ENCODE measurements around the gene LIFR. TPM values are rescaled to one million over a fixed set of nuclear protein-coding genes. Genes with fewer than 3 reads are reported as not detected.
"Not testable (repeated sequence)": the region's sequence is repeated elsewhere in the genome, so short reads cannot be mapped to it uniquely, and the experiment has no call there.

Gene LIFR
- total RNA-seq, 1 donor from 2014 or later = not detected

DNA sequence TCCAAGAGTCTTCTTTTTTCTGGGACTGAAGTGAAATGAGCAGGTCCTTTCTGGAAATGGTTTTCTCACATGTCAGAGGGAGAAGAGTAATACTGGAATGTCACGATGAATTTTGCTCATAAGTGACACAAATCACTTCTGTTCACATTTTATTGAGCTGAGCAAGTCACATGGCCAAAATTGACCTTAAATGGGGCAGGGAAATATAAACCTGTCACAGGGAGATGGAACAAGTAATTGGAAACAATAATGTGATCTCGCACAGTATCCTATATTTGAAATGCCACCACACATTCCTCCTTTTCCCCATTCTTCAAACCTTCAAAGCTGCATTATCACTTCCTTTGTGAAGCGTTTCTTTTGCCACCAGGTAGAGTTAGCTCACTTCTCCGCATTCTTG lies 25.2 kb upstream of the LIFR start:
- intact Hi-C loops (cut with micrococcal nuclease) = no loop called here

DNA sequence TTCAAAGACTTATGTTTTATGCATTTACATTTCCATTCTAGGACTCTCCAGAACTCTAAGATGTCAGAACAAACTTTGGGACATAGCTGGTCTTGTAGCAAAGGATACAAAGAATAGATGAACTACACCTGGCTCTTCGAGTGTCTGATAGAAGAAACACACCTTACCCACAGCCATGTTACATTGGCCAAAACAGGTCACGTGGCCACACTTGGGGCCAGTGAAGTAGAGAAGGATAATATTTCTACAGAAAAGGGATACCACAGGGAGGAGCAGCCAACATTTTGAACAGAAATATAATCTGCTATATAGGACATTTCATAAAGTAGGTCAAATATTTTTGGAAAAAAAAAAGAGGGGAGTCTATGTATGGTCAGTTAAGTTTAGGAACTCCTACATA lies 22.7 kb upstream of the LIFR start:
- intact Hi-C loops (cut with micrococcal nuclease) = no loop called here

DNA sequence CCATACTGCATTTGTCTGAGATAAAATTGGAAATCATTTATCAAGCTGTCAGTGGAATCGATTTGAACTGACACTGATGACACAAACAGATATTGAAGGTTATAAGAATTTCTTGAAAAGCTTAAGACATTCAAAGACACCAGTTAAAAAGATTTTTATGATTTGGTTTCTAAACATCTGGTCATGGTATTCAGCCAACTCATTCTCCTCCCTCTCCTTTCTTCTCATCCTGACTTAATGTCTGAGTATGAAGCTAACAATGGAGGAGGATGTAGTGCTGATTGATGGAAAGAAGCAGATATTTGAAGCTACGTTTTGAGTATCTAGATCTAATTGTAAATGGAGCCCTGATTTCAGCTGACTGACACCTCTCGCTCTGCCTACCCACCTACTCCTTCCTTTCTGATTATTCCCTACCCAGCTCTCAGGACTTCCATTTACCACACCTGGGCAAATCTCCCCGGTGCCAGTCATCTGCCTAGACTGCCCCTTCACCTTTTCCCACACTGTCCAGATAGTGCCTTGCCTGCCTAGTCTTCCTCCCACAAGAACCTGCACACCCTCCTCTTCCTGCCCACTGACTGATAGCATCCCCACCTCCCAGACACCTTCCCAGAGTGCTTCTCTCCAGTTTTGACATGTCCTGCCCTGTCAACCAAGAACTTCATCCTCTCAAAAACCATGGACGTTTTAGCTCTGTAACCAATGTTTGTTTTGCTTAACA lies 20.7 kb upstream of the LIFR start:
- intact Hi-C loops (cut with micrococcal nuclease) = no loop called here

DNA sequence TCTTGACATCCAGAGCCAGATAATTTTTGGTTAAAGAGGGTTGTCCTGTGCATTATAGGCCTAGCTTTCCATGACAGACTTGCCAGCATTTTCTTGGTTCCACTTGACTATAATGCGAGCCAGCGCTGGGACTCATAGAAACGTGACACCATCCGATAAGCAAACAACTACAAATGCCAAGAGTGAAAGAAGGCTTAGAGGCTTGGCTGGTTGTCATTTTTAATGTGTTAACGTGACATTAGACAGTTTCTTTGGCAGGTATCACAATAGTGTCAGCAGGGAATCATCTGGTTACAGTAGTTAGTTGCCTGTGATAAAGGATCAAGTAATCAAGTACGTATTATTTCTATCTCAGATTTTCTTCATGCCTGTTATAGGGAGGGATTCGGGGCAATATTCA lies 20.0 kb upstream of the LIFR start:
- intact Hi-C loops (cut with micrococcal nuclease) = no loop called here

DNA sequence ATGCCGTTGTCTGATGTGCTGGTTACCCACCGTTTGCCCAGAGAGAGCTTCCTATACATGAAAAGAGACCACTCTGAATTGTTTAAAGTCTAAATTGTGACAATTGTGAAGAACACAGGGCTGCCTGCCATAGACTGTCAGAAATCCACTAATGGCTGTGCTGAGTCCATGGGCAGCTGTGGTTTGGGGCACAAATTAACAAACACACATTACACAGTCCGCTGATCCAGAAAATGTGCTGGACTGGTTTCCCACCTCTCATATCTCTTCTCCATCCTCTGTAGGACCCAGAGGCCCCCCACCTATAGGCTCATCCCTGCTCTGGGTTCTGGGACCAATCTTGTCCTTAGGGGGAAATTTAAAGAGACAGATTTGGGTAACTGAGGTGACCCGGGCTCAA lies 19.0 kb upstream of the LIFR start:
- intact Hi-C loops (cut with micrococcal nuclease) = no loop called here

DNA sequence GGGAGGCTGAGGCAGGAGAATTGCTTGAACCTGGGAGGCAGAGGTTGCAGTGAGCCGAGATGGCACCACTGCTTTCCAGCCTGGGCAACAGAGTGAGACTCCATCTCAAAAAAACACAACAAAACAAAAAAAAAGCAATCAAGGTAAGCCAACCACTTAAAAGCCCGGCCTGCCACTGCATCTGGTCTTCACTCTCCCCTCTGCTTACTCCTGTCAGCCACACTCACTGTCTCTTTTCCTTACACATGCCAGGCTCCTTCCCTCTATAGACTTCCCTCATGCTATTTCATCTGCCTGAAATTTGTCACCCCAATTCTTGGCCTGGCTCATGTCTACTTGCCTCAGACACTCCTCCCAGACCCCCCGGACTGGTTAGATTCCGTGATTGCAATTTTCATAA lies 17.6 kb upstream of the LIFR start:
- intact Hi-C loops (cut with micrococcal nuclease) = no loop called here

DNA sequence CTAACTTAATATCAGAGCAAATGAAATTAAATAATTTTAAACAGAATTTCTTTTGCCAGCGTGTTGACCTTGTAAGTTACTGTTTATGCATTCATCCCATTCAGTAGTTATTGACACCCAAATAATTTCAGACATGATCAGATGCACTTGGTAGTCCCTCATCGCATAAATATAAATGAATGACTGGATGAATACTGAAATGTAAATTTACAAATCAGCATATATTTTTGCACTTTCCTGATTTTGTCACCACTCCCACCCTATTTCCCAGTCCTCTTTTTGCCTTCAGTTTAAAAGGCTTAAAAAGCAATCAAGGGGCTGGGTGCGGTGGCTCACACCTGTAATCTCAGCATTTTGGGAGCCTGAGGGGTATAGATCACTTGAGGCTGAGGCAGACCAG lies 17.1 kb upstream of the LIFR start:
- intact Hi-C loops (cut with micrococcal nuclease) = no loop called here

DNA sequence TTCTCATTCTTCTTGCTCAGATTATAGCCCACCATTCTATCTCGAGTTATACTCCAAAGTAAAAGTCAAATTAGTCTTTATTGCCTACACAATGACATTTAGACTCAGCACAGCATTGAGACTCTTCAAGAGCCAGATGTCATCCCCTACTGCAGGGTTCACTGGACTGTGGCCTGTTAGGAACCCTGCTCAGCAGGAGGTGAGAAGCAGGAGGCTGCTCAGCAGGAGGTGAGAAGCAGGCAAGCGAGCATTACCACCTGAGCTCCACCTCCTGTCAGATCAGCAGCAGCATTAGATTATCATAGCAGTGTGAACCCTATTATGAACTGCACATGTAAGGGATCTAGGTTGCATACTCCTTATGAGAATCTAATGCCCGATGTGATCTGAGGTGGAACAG lies 12.7 kb upstream of the LIFR start:
- intact Hi-C loops (cut with micrococcal nuclease) = no loop called here

DNA sequence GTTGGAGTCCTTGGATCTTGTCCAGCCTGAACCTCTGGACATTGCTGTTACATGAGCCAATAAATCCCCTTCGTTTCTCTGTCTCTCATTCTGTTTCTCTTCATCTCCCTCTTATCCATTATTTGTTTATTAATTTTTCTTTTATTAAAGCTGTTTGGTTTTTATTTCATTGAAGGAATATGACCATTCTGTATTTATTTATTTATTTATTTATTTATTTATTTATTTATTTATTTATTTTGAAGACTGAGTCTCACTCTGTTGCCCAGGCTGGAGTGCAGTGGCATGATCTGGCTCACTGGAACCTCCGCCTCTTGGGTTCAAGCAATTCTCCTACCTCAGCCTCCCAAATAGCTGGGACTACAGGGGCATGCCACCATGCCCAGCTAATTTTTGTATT lies 10.9 kb upstream of the LIFR start:
- intact Hi-C loops (cut with micrococcal nuclease) = not testable (repeated sequence)

DNA sequence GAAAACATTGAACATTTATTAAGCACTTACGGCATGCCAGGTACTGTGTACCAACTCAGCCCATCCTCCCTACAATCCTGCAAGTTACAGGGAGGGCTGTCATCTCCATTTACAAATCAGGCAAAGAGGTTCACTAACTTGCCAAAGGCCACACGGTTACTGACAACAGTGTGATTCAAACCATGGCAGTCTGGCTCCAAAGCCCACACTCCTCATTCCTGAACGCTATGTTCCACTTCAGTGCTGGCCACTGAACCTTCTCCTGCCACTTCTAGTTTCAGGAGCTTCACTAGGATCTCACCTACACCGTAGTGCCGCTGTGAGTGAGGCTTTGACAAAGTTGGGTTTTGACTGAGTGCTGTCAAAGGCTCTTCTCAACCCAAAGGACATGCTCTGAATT lies 7.2 kb upstream of the LIFR start:
- intact Hi-C loops (cut with micrococcal nuclease) = no loop called here

DNA sequence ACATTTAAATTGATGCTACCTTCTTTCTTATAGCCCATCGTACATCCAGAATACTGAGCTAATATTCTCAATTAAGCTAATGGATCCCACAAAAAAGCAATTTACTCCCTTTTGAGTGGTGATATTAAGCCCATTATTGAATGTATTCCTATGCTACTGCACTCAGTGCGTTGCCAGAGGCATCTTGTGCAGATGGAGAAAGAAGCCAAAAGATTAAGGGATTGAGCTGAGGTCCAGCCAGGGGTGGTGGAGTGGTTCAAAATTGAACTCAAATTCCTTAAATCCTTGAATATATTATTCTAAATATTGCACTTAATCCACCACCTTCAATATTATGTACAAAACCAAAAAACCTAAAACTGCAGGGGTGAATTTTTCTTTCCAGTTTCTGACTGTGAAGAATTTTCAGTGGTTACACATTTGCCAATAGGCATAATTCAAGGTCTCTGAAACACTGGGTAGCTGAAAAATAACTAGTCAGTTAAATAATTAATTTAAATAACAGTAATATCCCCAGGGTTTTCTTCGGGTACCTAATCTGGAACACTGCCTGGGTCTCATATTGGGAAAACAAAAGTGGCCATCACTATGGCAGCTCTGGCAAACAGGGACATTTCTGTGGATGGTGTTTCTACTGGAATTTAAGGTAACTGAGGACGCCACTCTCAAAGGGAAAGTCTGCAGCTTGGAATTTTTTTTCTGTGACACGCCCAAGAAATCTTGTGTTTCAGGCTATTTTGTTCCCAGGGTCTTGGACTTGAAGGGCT lies 6.2 kb upstream of the LIFR start:
- intact Hi-C loops (cut with micrococcal nuclease) = no loop called here

DNA sequence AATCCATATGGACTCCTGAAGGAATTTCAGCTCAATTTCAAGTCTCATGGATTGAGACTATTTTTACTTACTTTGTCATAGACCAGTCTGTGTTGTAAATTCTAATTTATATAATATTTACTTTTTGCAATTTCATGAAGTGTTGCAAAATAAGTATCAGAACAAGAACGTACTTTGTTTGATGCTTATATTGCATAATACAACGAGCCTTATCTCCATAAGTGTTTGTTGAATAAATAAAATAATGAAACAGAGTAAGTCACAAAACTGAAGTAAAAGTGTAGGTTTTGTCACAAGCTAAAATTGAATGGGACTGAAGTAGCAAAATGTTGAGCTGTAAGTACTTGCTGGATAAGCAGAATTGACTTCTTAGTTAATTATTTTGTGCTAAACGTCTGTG lies 3.0 kb upstream of the LIFR start:
- intact Hi-C loops (cut with micrococcal nuclease) = no loop called here

DNA sequence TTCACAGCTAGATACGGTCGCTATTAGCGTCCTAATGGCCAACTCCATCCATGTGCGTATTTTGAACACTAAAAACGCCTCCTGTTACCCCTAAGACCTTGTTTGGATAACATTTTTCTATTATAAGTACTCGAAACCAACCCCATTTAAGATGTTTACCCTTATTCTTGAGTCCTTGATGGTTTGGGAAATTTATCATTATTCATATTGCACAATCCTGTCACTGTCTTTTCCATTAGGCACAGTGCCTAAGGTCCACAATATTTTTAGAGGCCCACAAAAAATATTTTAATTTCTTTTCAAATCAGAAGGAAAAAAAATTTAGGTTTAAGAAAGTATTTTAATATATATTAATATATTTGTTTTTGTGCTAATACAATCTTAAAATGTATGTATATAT lies 1.3 kb upstream of the LIFR start:
- intact Hi-C loops (cut with micrococcal nuclease) = no loop called here

DNA sequence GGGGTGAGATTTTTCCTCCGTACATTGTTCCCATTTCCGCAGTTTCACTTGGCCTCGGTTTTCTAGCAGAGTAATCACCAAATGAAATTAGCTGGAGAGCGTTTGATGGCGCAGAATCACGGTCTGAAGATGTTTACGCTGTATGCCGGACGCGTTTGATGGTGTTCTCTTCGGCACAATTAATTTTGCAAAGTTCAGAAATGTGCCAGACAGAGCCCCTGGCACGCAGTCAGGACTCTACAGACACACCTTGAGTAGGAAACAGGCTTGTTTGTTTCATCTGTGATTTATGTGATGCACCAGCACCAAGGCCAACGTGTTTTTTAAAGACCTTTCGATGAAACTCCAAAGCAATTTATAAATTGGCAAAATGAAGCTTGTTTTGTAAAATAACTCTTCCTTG lies 863 bp upstream of the LIFR start:
- intact Hi-C loops (cut with micrococcal nuclease) = no loop called here

DNA sequence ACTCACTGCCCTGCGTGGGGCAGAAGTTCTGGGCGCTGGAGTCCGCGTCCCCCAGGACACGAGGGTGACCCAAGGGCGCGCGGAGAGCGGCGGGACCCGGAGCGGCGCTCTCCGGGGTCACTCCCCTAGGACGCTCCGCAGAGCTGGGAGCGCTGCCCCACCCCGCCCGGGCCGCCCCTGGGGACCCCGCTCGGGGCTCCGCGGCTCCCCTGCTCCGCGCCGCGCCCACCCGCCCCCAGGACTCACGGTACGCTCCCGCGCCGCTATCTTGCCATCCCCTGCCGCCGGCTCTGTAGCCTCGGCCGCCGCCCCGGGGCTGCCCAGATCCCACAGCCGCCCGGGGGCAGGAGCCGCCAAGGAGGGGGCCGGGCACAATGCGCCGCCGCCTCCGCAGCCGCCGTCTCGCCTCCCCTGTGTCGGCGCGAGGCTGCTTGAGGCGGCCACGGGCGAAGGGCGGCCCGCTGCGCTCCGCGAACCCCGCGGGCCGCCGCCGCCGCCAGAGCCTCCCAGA lies 303 bp downstream of the LIFR start:
- intact Hi-C loops (cut with micrococcal nuclease) = no loop called here

DNA sequence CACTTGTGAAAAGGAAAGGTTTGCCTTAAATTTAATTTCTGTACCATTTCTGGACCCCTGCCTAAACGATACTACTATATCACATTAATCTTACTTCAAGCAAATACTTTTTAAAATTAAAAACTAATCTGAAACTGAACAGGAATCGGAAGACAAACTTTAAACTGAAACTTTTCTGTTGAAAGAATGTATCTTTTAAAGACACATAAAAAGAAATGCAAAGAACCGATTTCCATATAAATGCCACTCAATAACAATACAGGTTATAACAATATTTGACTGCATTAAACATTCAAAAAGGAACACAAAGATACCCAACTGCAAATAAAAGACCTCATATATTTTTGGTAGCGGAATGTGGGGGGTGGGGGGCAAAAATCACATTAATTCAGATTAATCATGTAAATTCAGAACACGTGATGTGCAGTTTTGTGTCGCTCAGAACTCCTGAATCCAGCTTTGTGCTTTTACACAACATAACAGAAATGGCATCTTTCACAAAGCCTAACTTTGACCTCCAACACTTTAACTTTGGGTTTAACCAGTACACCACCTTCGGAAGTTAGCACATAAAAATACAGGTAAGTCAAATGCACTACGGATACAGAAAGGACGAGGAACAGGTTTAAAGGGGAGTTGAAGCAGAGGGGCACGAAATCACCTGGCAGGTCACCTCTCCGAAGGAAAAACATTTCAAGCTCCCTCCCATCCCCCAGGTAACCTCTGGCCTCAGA lies 925 bp downstream of the LIFR start:
- intact Hi-C loops (cut with micrococcal nuclease) = no loop called here

DNA sequence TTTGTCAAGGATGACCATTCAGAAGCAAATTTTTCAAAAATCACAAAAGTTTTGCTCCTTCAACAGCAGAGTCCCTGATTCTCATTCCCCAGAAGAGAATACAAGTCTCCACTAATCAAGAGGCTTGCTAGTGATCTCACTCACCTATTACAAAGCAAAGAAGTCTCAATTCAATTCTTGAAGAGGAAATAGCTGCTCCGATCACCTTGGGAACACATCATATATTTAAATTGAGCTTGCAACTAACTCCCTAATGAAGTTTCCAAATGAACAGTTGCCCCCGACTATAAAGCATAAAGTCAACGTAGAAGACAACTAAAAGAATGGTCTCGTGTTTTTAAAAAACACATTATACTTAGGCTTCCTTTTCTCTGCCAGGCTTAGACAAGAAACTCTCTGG lies 1.6 kb downstream of the LIFR start:
- intact Hi-C loops (cut with micrococcal nuclease) = no loop called here

DNA sequence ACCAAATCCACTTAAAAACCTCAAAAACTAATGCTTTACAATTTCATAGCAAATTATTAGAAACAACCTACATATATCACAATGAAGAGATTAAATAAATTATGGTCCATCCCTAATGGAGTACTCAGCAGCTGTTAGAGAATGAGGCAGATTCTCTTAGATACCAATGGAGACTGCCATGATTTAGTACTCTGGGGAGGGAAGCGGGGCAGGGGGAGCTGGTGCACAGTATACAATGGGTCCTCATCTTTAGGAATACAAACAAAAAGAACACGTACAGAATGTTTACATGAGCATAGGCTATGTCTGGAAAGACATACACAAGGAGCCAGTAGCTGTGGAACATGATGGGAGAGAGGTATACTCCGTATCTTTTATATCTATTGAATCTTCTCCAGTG lies 2.0 kb downstream of the LIFR start:
- intact Hi-C loops (cut with micrococcal nuclease) = no loop called here

DNA sequence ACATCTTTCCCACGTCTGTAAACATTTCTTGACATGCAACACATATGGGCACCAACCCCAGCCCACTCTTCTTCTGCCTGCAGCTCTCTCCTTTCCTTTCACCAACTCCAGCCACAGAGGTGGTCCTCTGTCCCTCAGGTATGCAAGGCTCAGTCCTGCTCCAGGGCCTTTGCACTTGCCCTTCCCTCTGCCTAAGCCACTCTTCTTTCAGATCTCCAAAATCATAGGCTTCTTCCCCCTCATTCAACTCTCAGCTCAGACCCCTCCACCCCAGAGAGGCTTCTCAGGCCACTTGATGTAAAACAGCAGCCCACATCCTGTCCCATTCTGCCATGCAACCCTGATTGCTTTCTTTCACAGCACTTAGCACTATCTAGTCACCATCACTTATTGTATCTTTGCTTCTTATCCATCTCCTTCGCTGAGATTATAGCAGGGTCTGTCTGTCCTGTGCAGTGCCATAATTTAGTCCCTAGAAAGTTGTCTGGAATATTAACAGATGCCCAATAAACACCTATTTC lies 3.4 kb downstream of the LIFR start:
- intact Hi-C loops (cut with micrococcal nuclease) = no loop called here

DNA sequence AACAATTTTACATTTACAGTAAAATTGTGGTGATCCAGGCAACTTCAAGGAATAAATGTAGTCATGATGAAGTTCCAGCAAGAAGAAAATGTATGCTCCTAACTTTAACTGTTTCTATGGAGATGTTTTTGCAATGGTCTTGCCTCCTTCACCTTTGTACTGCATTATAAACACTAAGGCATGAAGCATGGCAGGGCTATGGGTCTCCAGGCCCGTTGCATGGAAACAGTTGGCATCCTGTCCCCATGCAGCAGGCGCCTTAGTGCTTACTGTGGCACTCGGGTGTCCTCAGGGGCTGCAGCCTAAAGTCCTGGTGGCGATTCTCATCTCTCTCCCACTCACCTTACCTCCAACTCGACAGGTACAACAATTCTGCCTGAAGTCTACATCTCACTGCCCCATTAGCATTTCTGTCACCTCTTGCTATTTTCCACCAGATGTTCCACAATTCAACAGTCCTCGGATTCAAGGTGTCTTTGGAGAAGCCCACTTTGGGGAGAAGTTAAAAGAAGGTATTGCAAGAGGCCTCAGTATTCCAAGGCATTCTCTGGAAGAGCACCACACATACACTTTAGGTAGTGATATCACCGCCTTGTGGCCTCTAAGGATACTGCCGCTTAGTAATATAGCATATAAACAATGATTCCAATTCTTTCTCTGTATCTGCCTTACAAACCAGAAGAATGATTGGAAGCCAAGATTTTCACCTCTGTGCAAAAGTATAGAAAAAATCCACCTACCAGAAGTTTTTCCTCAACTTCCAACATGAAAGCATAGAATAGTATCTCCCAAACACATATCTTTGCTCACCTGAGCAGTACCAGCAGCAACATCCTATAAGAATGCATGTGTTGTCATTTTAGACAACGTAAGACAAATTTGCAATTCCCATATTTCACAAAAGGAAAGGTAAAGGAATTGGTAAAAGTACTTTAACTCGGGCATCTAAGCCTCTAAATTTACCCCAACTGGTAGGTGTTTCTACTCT lies 5.1 kb downstream of the LIFR start:
- intact Hi-C loops (cut with micrococcal nuclease) = loop anchor here (1.0 kb wide), 1 partner anchor 110 kb away; no protein-coding TSS in a partner anchor

All from T-helper 2 cell treated with Interferon-gamma antibody and Interleukin-4, amounts not matched to agents 100 ng/mL and 5 ng/mL, for 36 hours (primary cell).